Ectodermal cell (in vitro differentiated cells): ENCODE results near the gene TRIM66.

Experiments
- H3K27ac ChIP-seq: 2 replicates; pipeline ENCODE4 v1.7.0; 2013; ENCODE audit warnings: mild to moderate bottlenecking, low read depth, low read length; ENCODE audit not compliant: insufficient read depth, poor library complexity, severe bottlenecking
- H3K27me3 ChIP-seq: 2 replicates; pipeline ENCODE4 v1.7.0; 2013; ENCODE audit warnings: mild to moderate bottlenecking, low read length; ENCODE audit not compliant: insufficient read depth, control insufficient read depth, poor library complexity, severe bottlenecking
- H3K36me3 ChIP-seq: one replicate; pipeline ENCODE4 v1.7.0; 2013; ENCODE audit warnings: low read length; ENCODE audit not compliant: control insufficient read depth, insufficient read depth
- H3K4me1 ChIP-seq: one replicate; pipeline ENCODE4 v1.7.0; 2013; ENCODE audit warnings: low read length; ENCODE audit not compliant: control insufficient read depth, insufficient read depth
- H3K4me3 ChIP-seq: 2 replicates; pipeline ENCODE4 v1.7.0; 2013; ENCODE audit warnings: low read depth, low read length, control low read depth; ENCODE audit not compliant: insufficient read depth
- H3K9me3 ChIP-seq: 2 replicates; pipeline ENCODE4 v1.7.0; 2013; ENCODE audit warnings: mild to moderate bottlenecking, low read length, moderate library complexity; ENCODE audit not compliant: control insufficient read depth
- WGBS, 2 experiments: methylation state at CpG; one replicate each; pipeline ENCODE4 v1.1.7; 2013; ENCODE audit warnings: missing lambda C conversion rate in 2 of 2; 5-methylcytosine and 5-hydroxymethylcytosine counted together

Gene TRIM66

GRCh38 chr11:8723711-8724110, 41.2 kb upstream of the TRIM66 start:
- H3K27ac ChIP-seq: peak overlapping the region; percentile 53
- peaks cover 6% of the 10 kb centered on the region for H3K36me3 ChIP-seq
- no peaks in the 10 kb centered on the region for H3K9me3 ChIP-seq
- peaks cover 51% of the 10 kb centered on the region for H3K4me1 ChIP-seq
- 59 to 60% methylated on average over 7 of the region's 7 CpGs for WGBS, 2 experiments
- no peaks in the 10 kb centered on the region for H3K27me3 ChIP-seq
- H3K4me3 ChIP-seq: no peak overlapping the region

- peaks cover 6% of the 10 kb centered on the region for H3K36me3 ChIP-seq
- no peaks in the 10 kb centered on the region for H3K9me3 ChIP-seq
- peaks cover 57% of the 10 kb centered on the region for H3K4me1 ChIP-seq
- no peak overlapping the region for H3K4me3 ChIP-seq
- H3K27me3 ChIP-seq: no peaks in the 10 kb centered on the region
- 92 to 95% methylated on average over 3 of the region's 3 CpGs for WGBS, 2 experiments
- no peak overlapping the region for H3K27ac ChIP-seq
Observed at GRCh38 chr11:8722809-8723208, 40.3 kb upstream of the TRIM66 start.

- peaks cover 15% of the 10 kb centered on the region for H3K36me3 ChIP-seq
- H3K4me1 ChIP-seq: peaks cover 57% of the 10 kb centered on the region
- no peaks in the 10 kb centered on the region for H3K9me3 ChIP-seq
Observed at GRCh38 chr11:8721609-8722500, 39.4 kb upstream of the TRIM66 start.

GRCh38 chr11:8720868-8721608, 38.6 kb upstream of the TRIM66 start:
- H3K4me3 ChIP-seq: no peak overlapping the region
- no peaks in the 10 kb centered on the region for H3K27me3 ChIP-seq
- 75 to 86% methylated on average over 4 to 5 of the region's 5 CpGs for WGBS, 2 experiments
- H3K4me1 ChIP-seq: peaks cover 57% of the 10 kb centered on the region
- peak overlapping the region; percentile 22 for H3K27ac ChIP-seq
- H3K9me3 ChIP-seq: no peaks in the 10 kb centered on the region
- H3K36me3 ChIP-seq: peaks cover 16% of the 10 kb centered on the region

More at GRCh38 chr11:8721609-8722500, 39.4 kb upstream of the TRIM66 start:
- WGBS, 2 experiments: 87 to 92% methylated on average over 13 of the region's 13 CpGs
- Histone ChIP-seq H3K4me3 (no peak overlapping the region), H3K27me3 (no peaks in the 10 kb centered on the region), H3K27ac (no peak overlapping the region)

- Histone ChIP-seq H3K9me3 (no peaks in the 10 kb centered on the region), H3K36me3 (peaks cover 20% of the 10 kb centered on the region), H3K4me1 (peaks cover 57% of the 10 kb centered on the region), H3K27ac (peak overlapping the region; percentile 22), H3K27me3 (no peaks in the 10 kb centered on the region), H3K4me3 (no peak overlapping the region)
- WGBS, 2 experiments: 88 to 90% methylated on average over 3 of the region's 3 CpGs
Observed at GRCh38 chr11:8720352-8720751, 37.9 kb upstream of the TRIM66 start.

- WGBS, 2 experiments: 93 to 94% methylated on average over 3 of the region's 3 CpGs
- Histone ChIP-seq H3K4me1 (peaks cover 55% of the 10 kb centered on the region), H3K9me3 (no peaks in the 10 kb centered on the region), H3K27me3 (no peaks in the 10 kb centered on the region), H3K27ac (no peak overlapping the region), H3K36me3 (peaks cover 25% of the 10 kb centered on the region), H3K4me3 (no peak overlapping the region)
Observed at GRCh38 chr11:8719721-8720120, 37.3 kb upstream of the TRIM66 start.

- H3K27me3 ChIP-seq: no peaks in the 10 kb centered on the region
- H3K27ac ChIP-seq: no peak overlapping the region
- 77 to 88% methylated on average over 4 of the region's 4 CpGs for WGBS, 2 experiments
- H3K9me3 ChIP-seq: no peaks in the 10 kb centered on the region
- no peak overlapping the region for H3K4me3 ChIP-seq
- peaks cover 50% of the 10 kb centered on the region for H3K4me1 ChIP-seq
- H3K36me3 ChIP-seq: peaks cover 30% of the 10 kb centered on the region
Observed at GRCh38 chr11:8719211-8719649, 36.8 kb upstream of the TRIM66 start.

- 80 to 86% methylated on average over 9 to 11 of the region's 11 CpGs for WGBS, 2 experiments
- H3K9me3 ChIP-seq: no peaks in the 10 kb centered on the region
- H3K27ac ChIP-seq: no peak overlapping the region
- H3K27me3 ChIP-seq: no peaks in the 10 kb centered on the region
- no peak overlapping the region for H3K4me3 ChIP-seq
- peaks cover 39% of the 10 kb centered on the region for H3K4me1 ChIP-seq
- H3K36me3 ChIP-seq: peaks cover 32% of the 10 kb centered on the region
Observed at GRCh38 chr11:8717876-8718753, 35.6 kb upstream of the TRIM66 start.

- 95 to 96% methylated on average over 8 to 9 of the region's 9 CpGs for WGBS, 2 experiments
- peaks cover 32% of the 10 kb centered on the region for H3K36me3 ChIP-seq
- no peaks in the 10 kb centered on the region for H3K27me3 ChIP-seq
- peaks cover 37% of the 10 kb centered on the region for H3K4me1 ChIP-seq
- H3K4me3 ChIP-seq: no peak overlapping the region
- H3K27ac ChIP-seq: no peak overlapping the region
- no peaks in the 10 kb centered on the region for H3K9me3 ChIP-seq
Observed at GRCh38 chr11:8717544-8717875, 35.0 kb upstream of the TRIM66 start.
